NK-92 (cell line): ENCODE data around the gene FLII.
"Not testable (repeated sequence)": the region's sequence is repeated elsewhere in the genome, so short reads cannot be mapped to it uniquely, and the experiment has no call there.

Experiments
- DNase-seq: peaks from one replicate; lab custom pipeline; 2025; ENCODE audit not compliant: unreplicated experiment; lab: John Stamatoyannopoulos, UW

The FLII gene

GRCh38 chr17:18224053-18224386 lies 34.5 kb downstream of the FLII start:
- no peak for DNase-seq

- no peak for DNase-seq
These were observed 39.7 kb downstream of the FLII start for GRCh38 chr17:18218756-18219415.

- no peak for DNase-seq
These were observed 41.0 kb downstream of the FLII start for GRCh38 chr17:18217412-18218015.

- DNase-seq, result not testable (repeated sequence)
These were observed 41.6 kb downstream of the FLII start for GRCh38 chr17:18216906-18217305.

- DNase-seq, result no peak
These were observed 44.8 kb downstream of the FLII start for GRCh38 chr17:18213666-18214270.

GRCh38 chr17:18208092-18208491 lies 50.4 kb downstream of the FLII start:
- DNase-seq, result no peak

- no peak for DNase-seq
These were observed 51.6 kb downstream of the FLII start for GRCh38 chr17:18206962-18207361.

- DNase-seq, result no peak
These were observed 52.7 kb downstream of the FLII start for GRCh38 chr17:18205861-18206260.

- no peak for DNase-seq
These were observed 55.2 kb downstream of the FLII start for GRCh38 chr17:18203308-18203707.

GRCh38 chr17:18201108-18201507 lies 57.4 kb downstream of the FLII start:
- DNase-seq, result no peak

- DNase-seq, result no peak
These were observed 60.0 kb downstream of the FLII start for GRCh38 chr17:18198530-18198929.

- no peak for DNase-seq
These were observed 60.9 kb downstream of the FLII start for GRCh38 chr17:18197535-18198194.

- no peak for DNase-seq
These were observed 63.3 kb downstream of the FLII start for GRCh38 chr17:18195246-18195645.
